Panc1 (cell line): ENCODE data around the gene ATXN1.

Source experiments
- CTCF ChIP-seq: fragments of 450-650 bp; IDR thresholded peaks from 2 replicates; pipeline ENCODE4 v1.5.1; 2017; ENCODE audit warnings: mild to moderate bottlenecking
- POLR2AphosphoS5 ChIP-seq: IDR thresholded peaks from 2 replicates; pipeline ENCODE4 v1.6.1; 2012; ENCODE audit warnings: mild to moderate bottlenecking, low read depth, low read length, moderate library complexity

GRCh38 chr6:16313732-16314131 is 447.5 kb downstream of the ATXN1 start:
- TF ChIP-seq CTCF (no peak), POLR2AphosphoS5 (no peak)
